GM12801 (cell line): ENCODE results near the gene ARMC7.

Experiments used
- CTCF ChIP-seq: IDR thresholded peaks from one replicate; pipeline ENCODE4 v1.5.1; 2011; ENCODE audit warnings: control low read depth; ENCODE audit not compliant: insufficient read length; ENCODE audit errors: extremely low read depth

ARMC7 gene

GRCh38 chr17:75081611-75082540 lies 27.9 kb upstream of the ARMC7 start:
- TF ChIP-seq CTCF: no peak

- no peak for TF ChIP-seq CTCF
Observed at GRCh38 chr17:75082683-75083082, 27.1 kb upstream of the ARMC7 start.

- TF ChIP-seq CTCF: no peak
Observed at GRCh38 chr17:75084039-75084660, 25.6 kb upstream of the ARMC7 start.

GRCh38 chr17:75086496-75087181 lies 23.1 kb upstream of the ARMC7 start:
- TF ChIP-seq CTCF: no peak

GRCh38 chr17:75087182-75087557 lies 22.6 kb upstream of the ARMC7 start:
- TF ChIP-seq CTCF: no peak

GRCh38 chr17:75087558-75088453 lies 22.0 kb upstream of the ARMC7 start, which contains the start of gene SLC16A5:
TSS of gene SLC16A5 (plus strand) at chr17:75087954. CDS start at chr17:75093637, 5,683 bp downstream.
- TF ChIP-seq CTCF: no peak
